ENCODE results near the gene ERC1.
A peak's percentile ranks its signal among the peaks of the same experiment; 100 is the strongest.
"Not testable (repeated sequence)": the region's sequence is repeated elsewhere in the genome, so short reads cannot be mapped to it uniquely, and the experiment has no call there.

ERC1 gene

DNA sequence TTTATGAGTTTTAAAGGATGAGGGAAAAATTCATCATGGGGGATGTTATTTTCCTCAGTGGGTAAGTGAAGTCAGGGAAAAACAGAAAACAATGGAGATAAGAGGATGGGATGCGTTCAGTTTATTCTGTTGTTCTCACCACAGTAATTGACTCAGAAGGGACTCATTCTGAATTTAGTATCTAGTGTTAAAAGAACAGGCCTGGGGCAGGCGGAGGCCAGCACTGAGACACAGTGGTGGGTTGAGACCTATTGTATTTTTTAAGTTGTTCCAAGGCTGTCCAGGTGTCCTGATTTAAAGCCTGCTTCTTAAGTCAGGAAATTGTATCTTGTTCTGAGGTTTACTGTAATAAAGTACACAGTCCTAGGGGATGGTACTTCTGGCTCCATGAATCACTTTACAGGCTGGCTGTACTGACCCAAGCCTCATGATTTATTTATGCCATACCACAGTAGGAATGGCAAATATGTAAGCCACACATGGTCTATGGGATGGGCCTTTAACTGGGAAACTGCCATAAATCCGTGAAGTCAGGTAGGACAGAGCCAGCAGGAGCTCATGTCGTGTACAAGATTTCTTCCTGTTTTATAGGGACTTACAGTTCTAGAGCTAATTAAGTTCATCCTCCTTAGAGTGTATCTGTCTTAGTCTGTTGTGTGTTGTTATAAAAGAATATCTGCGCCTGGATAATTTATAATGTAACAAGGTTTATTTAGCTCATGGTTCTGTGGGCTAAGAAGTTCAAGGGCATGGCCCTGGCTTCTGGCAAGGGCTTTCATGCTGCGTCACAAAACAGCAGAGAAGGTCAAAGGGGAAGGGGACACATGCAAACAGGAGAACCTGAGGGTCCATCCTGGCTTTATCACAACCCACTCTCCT lies 359.3 kb downstream of the ERC1 start:
- peak; percentile 99 for ATAC-seq (ENCODE audit: low read depth)
- H3K9me3 ChIP-seq (ENCODE audit: severe bottlenecking): no peaks in the 10 kb centered on the region
- H3K27me3 ChIP-seq (ENCODE audit: insufficient read depth, poor library complexity, severe bottlenecking): no peaks in the 10 kb centered on the region
- no peak overlapping the region for H3K4me3 ChIP-seq (ENCODE audit: severe bottlenecking)
- TF ChIP-seq, protein P1, sequence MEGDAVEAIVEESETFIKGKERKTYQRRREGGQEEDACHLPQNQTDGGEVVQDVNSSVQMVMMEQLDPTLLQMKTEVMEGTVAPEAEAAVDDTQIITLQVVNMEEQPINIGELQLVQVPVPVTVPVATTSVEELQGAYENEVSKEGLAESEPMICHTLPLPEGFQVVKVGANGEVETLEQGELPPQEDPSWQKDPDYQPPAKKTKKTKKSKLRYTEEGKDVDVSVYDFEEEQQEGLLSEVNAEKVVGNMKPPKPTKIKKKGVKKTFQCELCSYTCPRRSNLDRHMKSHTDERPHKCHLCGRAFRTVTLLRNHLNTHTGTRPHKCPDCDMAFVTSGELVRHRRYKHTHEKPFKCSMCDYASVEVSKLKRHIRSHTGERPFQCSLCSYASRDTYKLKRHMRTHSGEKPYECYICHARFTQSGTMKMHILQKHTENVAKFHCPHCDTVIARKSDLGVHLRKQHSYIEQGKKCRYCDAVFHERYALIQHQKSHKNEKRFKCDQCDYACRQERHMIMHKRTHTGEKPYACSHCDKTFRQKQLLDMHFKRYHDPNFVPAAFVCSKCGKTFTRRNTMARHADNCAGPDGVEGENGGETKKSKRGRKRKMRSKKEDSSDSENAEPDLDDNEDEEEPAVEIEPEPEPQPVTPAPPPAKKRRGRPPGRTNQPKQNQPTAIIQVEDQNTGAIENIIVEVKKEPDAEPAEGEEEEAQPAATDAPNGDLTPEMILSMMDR (IDR thresholded peaks at IDR 0.05; ENCODE audit: poor library complexity, severe bottlenecking): no peak
- H3K36me3 ChIP-seq (ENCODE audit: low read depth): no peaks in the 10 kb centered on the region
- peak overlapping the region; percentile 78 for H3K27ac ChIP-seq (ENCODE audit: poor library complexity, severe bottlenecking)
- no peak for DNase-seq (ENCODE audit: low spot score)
- peaks cover 17% of the 10 kb centered on the region for H3K4me1 ChIP-seq (ENCODE audit: insufficient read depth, poor library complexity, severe bottlenecking)

DNA sequence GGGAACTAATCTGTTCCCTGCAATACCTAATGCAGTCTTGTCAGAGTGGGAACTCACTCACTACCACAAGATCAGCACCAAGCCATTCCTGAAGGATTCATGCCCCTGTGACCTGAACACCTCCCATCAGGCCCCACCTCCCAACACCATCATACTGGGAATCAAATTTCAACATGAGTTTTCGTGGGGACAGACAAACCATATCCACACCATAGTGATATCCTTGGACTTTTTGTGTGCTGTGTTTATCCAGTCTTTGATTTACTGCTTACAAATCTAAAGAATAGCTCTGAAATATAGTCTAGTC lies 359.9 kb downstream of the ERC1 start:
- peaks cover 17% of the 10 kb centered on the region for H3K4me1 ChIP-seq (ENCODE audit: insufficient read depth, poor library complexity, severe bottlenecking)
- ATAC-seq (ENCODE audit: low read depth) (no peak), DNase-seq (ENCODE audit: low spot score) (no peak)
- H3K9me3 ChIP-seq (ENCODE audit: severe bottlenecking): no peaks in the 10 kb centered on the region
- TF ChIP-seq, protein P1 (IDR thresholded peaks at IDR 0.05; ENCODE audit: poor library complexity, severe bottlenecking): no peak
- no peaks in the 10 kb centered on the region for H3K27me3 ChIP-seq (ENCODE audit: insufficient read depth, poor library complexity, severe bottlenecking)
- peak overlapping the region; percentile 78 for H3K27ac ChIP-seq (ENCODE audit: poor library complexity, severe bottlenecking)
- no peak overlapping the region for H3K4me3 ChIP-seq (ENCODE audit: severe bottlenecking)
- no peaks in the 10 kb centered on the region for H3K36me3 ChIP-seq (ENCODE audit: low read depth)

DNA sequence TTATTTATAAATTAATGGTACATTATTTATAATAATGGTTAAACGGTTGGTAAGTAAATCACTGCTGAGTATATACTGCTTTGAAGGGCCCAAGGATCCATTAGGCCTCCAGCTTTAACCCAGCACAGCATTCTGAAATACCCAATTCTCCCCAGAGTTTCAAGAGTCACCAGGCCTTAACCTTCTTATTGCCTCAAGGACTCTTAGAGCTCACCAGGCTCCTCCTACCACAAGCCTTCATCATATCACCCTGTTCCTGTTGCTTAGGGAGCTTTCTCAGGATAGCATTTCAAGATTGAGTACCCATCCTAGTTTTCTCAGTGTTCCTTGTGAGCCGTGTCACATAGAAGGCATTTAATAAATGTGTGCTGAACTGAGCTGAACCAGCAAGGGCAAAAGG lies 360.9 kb downstream of the ERC1 start:
- H3K9me3 ChIP-seq (ENCODE audit: severe bottlenecking): no peaks in the 10 kb centered on the region
- no peak overlapping the region for H3K27ac ChIP-seq (ENCODE audit: poor library complexity, severe bottlenecking)
- TF ChIP-seq, protein P1 (IDR thresholded peaks at IDR 0.05; ENCODE audit: poor library complexity, severe bottlenecking): no peak
- ATAC-seq (ENCODE audit: low read depth) (no peak), DNase-seq (ENCODE audit: low spot score) (no peak)
- H3K4me3 ChIP-seq (ENCODE audit: severe bottlenecking): no peak overlapping the region
- peaks cover 17% of the 10 kb centered on the region for H3K4me1 ChIP-seq (ENCODE audit: insufficient read depth, poor library complexity, severe bottlenecking)
- H3K36me3 ChIP-seq (ENCODE audit: low read depth): no peaks in the 10 kb centered on the region
- H3K27me3 ChIP-seq (ENCODE audit: insufficient read depth, poor library complexity, severe bottlenecking): no peaks in the 10 kb centered on the region

DNA sequence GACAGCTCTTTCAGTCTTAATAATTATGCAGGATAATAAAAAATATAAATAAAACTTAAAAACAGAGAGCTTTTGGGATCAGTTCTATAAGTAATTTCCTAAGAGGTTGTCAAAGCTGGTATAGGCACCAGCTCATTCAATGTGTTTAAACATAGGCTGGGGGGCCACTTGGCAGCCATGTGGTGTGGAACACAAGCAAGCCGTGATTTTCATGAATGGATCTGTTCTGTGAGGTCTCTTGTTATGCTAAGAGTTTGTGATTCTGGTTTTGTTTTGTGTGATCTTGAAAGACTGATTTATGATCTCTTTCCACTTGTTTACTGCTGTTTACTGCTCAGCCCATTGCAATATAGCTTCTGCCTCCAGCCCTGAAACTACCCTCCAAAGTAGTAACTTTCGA lies 362.4 kb downstream of the ERC1 start:
- H3K4me1 ChIP-seq (ENCODE audit: insufficient read depth, poor library complexity, severe bottlenecking): peaks cover 17% of the 10 kb centered on the region
- DNase-seq (ENCODE audit: low spot score) (no peak), ATAC-seq (ENCODE audit: low read depth) (no peak)
- no peaks in the 10 kb centered on the region for H3K36me3 ChIP-seq (ENCODE audit: low read depth)
- no peak overlapping the region for H3K4me3 ChIP-seq (ENCODE audit: severe bottlenecking)
- no peaks in the 10 kb centered on the region for H3K9me3 ChIP-seq (ENCODE audit: severe bottlenecking)
- no peaks in the 10 kb centered on the region for H3K27me3 ChIP-seq (ENCODE audit: insufficient read depth, poor library complexity, severe bottlenecking)
- TF ChIP-seq, protein P1 (IDR thresholded peaks at IDR 0.05; ENCODE audit: poor library complexity, severe bottlenecking): no peak
- H3K27ac ChIP-seq (ENCODE audit: poor library complexity, severe bottlenecking): no peak overlapping the region

DNA sequence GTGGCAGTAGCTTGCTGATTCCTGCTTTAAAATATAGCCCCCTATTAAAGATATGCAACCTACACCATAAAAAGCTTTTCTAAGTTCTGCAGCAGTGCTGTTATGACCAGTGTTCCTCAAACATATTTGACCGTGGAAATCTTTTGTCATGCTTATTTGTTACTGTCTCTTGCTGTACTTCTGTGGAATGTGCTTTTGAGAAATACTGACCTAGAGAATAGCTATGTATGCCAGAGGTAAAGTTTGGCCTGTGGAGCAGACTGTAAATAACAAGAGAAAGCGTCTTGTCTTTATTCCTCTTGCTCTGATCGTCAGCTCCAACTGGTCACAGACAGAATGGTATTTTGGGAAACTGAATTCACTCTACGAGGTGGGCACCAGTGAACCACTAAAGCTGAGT lies 364.4 kb downstream of the ERC1 start:
- Histone ChIP-seq H3K4me1 (ENCODE audit: insufficient read depth, poor library complexity, severe bottlenecking) (peaks cover 6% of the 10 kb centered on the region), H3K36me3 (ENCODE audit: low read depth) (no peaks in the 10 kb centered on the region), H3K4me3 (ENCODE audit: severe bottlenecking) (no peak overlapping the region), H3K27ac (ENCODE audit: poor library complexity, severe bottlenecking) (no peak overlapping the region), H3K9me3 (ENCODE audit: severe bottlenecking) (no peaks in the 10 kb centered on the region), H3K27me3 (ENCODE audit: insufficient read depth, poor library complexity, severe bottlenecking) (no peaks in the 10 kb centered on the region)
- TF ChIP-seq, protein P1 (IDR thresholded peaks at IDR 0.05; ENCODE audit: poor library complexity, severe bottlenecking): no peak
- DNase-seq (ENCODE audit: low spot score): no peak
- no peak for ATAC-seq (ENCODE audit: low read depth)

DNA sequence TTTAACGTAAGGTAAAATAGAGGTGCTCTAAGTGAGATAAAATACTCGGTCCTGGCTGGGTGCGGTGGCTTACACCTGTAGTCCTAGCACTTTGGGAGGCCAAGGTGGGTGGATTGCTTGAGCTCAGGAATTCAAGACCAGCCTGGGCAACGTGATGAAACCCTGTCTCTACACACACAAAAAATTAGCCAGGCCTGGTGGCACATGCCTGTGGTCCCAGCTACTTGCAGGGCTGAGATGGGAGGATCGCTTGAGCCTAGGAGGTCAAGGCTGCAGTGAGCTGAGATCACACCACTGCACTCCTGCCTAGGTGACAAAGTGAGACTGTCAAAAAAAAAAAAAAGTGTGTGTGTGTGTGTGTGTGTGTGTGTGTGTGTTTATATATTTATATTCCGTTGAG lies 364.8 kb downstream of the ERC1 start:
- H3K4me3 ChIP-seq (ENCODE audit: severe bottlenecking); H3K27ac ChIP-seq (ENCODE audit: poor library complexity, severe bottlenecking); H3K27me3 ChIP-seq (ENCODE audit: insufficient read depth, poor library complexity, severe bottlenecking); ATAC-seq (ENCODE audit: low read depth); H3K9me3 ChIP-seq (ENCODE audit: severe bottlenecking); H3K4me1 ChIP-seq (ENCODE audit: insufficient read depth, poor library complexity, severe bottlenecking); H3K36me3 ChIP-seq (ENCODE audit: low read depth); DNase-seq (ENCODE audit: low spot score): not testable (repeated sequence)

All from RWPE2 (cell line).